Measurements from ENCODE around the gene ROBO2.

Gene ROBO2

GRCh38 chr3:77040926-77041722 lies 1.2 kb downstream of the ROBO2 start:
- H3K4me3 ChIP-seq (ENCODE audit: low read length): no peak overlapping the region
- no peak for DNase-seq (ENCODE audit: low read depth)
- TF ChIP-seq, protein P1, sequence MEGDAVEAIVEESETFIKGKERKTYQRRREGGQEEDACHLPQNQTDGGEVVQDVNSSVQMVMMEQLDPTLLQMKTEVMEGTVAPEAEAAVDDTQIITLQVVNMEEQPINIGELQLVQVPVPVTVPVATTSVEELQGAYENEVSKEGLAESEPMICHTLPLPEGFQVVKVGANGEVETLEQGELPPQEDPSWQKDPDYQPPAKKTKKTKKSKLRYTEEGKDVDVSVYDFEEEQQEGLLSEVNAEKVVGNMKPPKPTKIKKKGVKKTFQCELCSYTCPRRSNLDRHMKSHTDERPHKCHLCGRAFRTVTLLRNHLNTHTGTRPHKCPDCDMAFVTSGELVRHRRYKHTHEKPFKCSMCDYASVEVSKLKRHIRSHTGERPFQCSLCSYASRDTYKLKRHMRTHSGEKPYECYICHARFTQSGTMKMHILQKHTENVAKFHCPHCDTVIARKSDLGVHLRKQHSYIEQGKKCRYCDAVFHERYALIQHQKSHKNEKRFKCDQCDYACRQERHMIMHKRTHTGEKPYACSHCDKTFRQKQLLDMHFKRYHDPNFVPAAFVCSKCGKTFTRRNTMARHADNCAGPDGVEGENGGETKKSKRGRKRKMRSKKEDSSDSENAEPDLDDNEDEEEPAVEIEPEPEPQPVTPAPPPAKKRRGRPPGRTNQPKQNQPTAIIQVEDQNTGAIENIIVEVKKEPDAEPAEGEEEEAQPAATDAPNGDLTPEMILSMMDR (conservative IDR thresholded peaks at IDR 0.05; ENCODE audit: low read depth, low read length): no peak

GRCh38 chr3:77041811-77042210 lies 1.9 kb downstream of the ROBO2 start:
- TF ChIP-seq, protein P1 (conservative IDR thresholded peaks at IDR 0.05; ENCODE audit: low read depth, low read length): no peak
- DNase-seq (ENCODE audit: low read depth): no peak
- no peak overlapping the region for H3K4me3 ChIP-seq (ENCODE audit: low read length)

GRCh38 chr3:77042343-77042742 lies 2.4 kb downstream of the ROBO2 start:
- TF ChIP-seq, protein P1 (conservative IDR thresholded peaks at IDR 0.05; ENCODE audit: low read depth, low read length): no peak
- H3K4me3 ChIP-seq (ENCODE audit: low read length): no peak overlapping the region

DNA sequence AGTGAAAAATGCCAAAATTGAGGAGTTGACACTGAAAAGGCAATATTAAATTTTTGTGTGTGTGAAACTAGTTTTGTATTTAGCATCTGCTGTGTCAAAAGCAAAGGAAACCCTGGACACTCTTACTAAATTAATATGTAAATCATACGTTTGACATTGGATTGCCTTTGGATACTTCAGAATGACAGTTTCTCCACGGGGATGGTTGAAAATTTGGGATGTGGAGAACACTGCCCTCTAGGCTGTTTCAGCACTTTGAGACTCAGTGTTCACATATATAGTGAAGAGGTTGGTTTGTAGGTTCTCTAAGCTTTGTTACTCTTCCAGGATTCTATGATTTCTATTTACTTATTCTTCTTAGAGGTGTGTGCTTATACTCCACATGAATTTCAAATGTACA lies 3.0 kb downstream of the ROBO2 start:
- no peak for DNase-seq (ENCODE audit: low read depth)
- no peak overlapping the region for H3K4me3 ChIP-seq (ENCODE audit: low read length)
- TF ChIP-seq, protein P1 (conservative IDR thresholded peaks at IDR 0.05; ENCODE audit: low read depth, low read length): peak; percentile 21

More at GRCh38 chr3:77042343-77042742, 2.4 kb downstream of the ROBO2 start:
- DNase-seq (ENCODE audit: low read depth): no peak

DNA sequence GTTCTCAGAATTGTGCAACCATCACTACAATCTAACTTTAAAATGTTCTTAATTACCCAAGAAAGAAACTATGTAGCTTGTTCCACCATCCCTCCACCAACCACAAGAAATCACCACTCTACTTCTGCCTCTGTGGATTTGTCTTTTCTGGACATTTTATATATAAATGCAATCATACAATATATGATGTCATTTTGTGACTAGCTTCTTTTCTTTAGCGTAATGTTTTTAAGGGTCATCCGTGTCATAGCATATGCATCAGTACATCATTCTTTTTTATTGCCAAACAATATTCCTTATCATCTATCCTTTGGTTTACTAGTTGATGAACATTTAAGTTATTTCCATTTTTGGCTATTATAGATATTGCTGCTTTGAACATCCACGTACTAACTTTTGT lies 5.8 kb downstream of the ROBO2 start:
- TF ChIP-seq, protein P1 (conservative IDR thresholded peaks at IDR 0.05; ENCODE audit: low read depth, low read length): no peak
- no peak overlapping the region for H3K4me3 ChIP-seq (ENCODE audit: low read length)
- DNase-seq (ENCODE audit: low read depth): no peak

GRCh38 chr3:77048186-77048585 lies 8.3 kb downstream of the ROBO2 start:
- DNase-seq (ENCODE audit: low read depth): no peak
- H3K4me3 ChIP-seq (ENCODE audit: low read length): no peak overlapping the region
- TF ChIP-seq, protein P1 (conservative IDR thresholded peaks at IDR 0.05; ENCODE audit: low read depth, low read length): no peak

DNA sequence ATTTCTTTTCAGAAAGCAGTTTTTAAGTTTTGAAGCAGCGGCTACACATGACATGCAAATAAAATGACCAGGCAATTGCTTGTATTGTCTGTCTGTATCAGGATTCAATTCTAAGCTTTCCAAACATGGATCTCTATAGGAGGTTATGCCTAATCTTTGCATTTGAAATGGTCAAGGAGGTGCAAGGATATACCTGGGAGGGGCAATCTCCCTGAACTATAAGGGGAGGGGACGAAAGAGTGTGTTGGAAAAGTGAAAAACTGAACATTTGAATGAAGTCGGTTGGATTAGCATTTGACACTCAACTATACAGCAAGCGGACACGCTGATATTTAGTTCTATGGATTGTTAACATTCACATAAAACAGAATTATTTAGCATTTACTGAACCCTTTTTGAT lies 11.7 kb downstream of the ROBO2 start:
- no peak overlapping the region for H3K4me3 ChIP-seq (ENCODE audit: low read length)
- TF ChIP-seq, protein P1 (conservative IDR thresholded peaks at IDR 0.05; ENCODE audit: low read depth, low read length): no peak
- no peak for DNase-seq (ENCODE audit: low read depth)
